Tibial nerve (tissue), 3 donors: ENCODE measurements around the gene IQCN.

Experiments used
- POLR2A ChIP-seq, 2 donors: fragments of 450-650 bp; IDR thresholded peaks; one replicate each; pipeline ENCODE4 v1.6.1; 2017; ENCODE audit warnings: antibody characterized with exemption in 2 of 2, mild to moderate bottlenecking in 2 of 2, moderate library complexity in 2 of 2
- TF ChIP-seq, protein P1 (sequence below), 5 experiments: fragments of 200-600 bp in 3 of 5; fragments of 450-650 bp in 2 of 5; sonication (generic) in 3 of 5; IDR thresholded peaks; one replicate each; pipeline ENCODE4 v1.5.1; 2016 to 2019; ENCODE audit warnings: antibody characterized with exemption in 5 of 5, mild to moderate bottlenecking in 3 of 5, moderate library complexity in 2 of 5

DNA sequence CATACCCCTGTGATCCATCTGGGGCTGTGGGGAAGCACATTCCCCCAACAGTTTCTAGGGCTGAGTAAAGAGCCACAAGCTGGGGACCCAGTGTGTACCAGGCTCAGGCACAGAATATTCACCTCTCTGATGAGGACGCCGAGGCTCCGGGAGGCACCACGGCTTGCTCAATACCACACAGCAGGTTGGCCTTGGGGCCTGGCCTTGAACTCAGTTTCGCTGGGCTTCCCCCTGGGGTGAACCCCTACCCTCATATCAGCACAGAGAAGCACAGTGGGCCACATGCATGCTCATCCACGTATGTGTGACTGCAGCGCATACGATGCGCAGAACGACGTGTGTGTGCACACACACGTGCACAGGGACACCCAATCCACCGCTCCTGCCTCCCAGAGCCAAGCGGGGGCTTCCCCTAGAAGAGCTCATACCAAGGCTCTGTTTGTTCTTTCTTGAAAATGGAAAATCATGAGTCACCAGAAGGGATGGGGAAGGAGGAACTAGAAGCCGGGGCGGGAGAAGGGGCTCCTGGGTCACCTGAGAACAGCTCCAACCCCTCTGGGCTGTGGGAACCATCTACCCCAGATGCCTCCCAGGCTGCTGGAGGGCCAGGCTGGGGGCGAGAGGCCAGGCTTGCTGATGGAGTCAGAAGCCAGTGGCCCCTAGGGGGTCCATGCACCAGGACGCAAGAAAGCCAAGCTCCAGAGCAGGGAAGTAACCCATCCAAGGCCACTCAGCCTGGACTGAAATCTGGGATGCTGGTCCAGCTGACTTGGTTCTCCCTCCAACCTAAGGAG lies 43.1 kb downstream of the IQCN start:
- TF ChIP-seq, protein P1, sequence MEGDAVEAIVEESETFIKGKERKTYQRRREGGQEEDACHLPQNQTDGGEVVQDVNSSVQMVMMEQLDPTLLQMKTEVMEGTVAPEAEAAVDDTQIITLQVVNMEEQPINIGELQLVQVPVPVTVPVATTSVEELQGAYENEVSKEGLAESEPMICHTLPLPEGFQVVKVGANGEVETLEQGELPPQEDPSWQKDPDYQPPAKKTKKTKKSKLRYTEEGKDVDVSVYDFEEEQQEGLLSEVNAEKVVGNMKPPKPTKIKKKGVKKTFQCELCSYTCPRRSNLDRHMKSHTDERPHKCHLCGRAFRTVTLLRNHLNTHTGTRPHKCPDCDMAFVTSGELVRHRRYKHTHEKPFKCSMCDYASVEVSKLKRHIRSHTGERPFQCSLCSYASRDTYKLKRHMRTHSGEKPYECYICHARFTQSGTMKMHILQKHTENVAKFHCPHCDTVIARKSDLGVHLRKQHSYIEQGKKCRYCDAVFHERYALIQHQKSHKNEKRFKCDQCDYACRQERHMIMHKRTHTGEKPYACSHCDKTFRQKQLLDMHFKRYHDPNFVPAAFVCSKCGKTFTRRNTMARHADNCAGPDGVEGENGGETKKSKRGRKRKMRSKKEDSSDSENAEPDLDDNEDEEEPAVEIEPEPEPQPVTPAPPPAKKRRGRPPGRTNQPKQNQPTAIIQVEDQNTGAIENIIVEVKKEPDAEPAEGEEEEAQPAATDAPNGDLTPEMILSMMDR (IDR thresholded peaks at IDR 0.05): no peak
- no peak for TF ChIP-seq POLR2A (IDR thresholded peaks at IDR 0.05)
